GM12878 (cell line): ENCODE data around the gene METTL17. TPM values are rescaled to one million over a fixed set of nuclear protein-coding genes. Genes with fewer than 3 reads are reported as not detected.

Source experiments
- ATAC-seq: fragments of 200-7000 bp; cut with Tn5 transposase; 3 replicates; pipeline ENCODE4 v1.9.1; 2020; ENCODE audit warnings: mild to moderate bottlenecking, moderate library complexity
- BruUV-seq: library from RNA; stranded (reverse); fragments of 400-500 nt; replicated peaks from 2 replicates; lab custom pipeline; 2021; lab: Mats Ljungman, UMichigan
- CTCF ChIA-PET: fragments of 300-600 bp; sonication (Branson Sonifier 250); formaldehyde crosslinking; extraction: SDS; loops from one replicate; lab custom pipeline; 2021; ENCODE audit warnings: inconsistent platforms; lab: Yijun Ruan, JAX
- POLR2A ChIA-PET: fragments of 350-600 bp; formaldehyde crosslinking; extraction: SDS; loops from one replicate; lab custom pipeline; 2021; ENCODE audit warnings: inconsistent platforms; lab: Charles Lee
- RAD21 ChIA-PET: fragments of 300-600 bp; sonication (Branson Sonifier 250); formaldehyde crosslinking; loops from one replicate; lab custom pipeline; 2023; ENCODE audit warnings: antibody characterized with exemption; ENCODE audit not compliant: unreplicated experiment; lab: Charles Lee
- SMC1A ChIA-PET: fragments of 300-600 bp; sonication (Branson Sonifier 250); formaldehyde crosslinking; loops from one replicate; lab custom pipeline; 2023; ENCODE audit not compliant: unreplicated experiment, uncharacterized antibody; lab: Charles Lee
- DNase-seq: peaks from one replicate; pipeline ENCODE4 v3.0.0-alpha.2; 2011; ENCODE audit warnings: low read depth, low spot score
- FAIRE-seq: peaks from 3 replicates; lab custom pipeline; 2011; peaks lifted over from hg19 to GRCh38; lab: Jason Lieb, UNC
- H2AFZ ChIP-seq: 2 replicates; pipeline ENCODE4 v1.6.0; 2011; ENCODE audit warnings: low read depth, low read length, control low read depth; ENCODE audit not compliant: control insufficient read depth
- H3K27ac ChIP-seq: 2 replicates; pipeline ENCODE4 v1.5.1; 2011; ENCODE audit warnings: control low read depth; ENCODE audit not compliant: control insufficient read depth, insufficient read depth
- H3K27me3 ChIP-seq, 2 experiments: replicated peaks in 1 of 2; 2 replicates each; pipeline versions ENCODE4 v1.6.0 to v1.6.1; 2011; ENCODE audit warnings: low read length in 1 of 2; ENCODE audit not compliant: control insufficient read depth in 2 of 2, insufficient read depth in 2 of 2
- H3K36me3 ChIP-seq, 2 experiments: 2 replicates each; pipeline ENCODE4 v1.5.1; 2011; ENCODE audit warnings: low read length in 1 of 2; ENCODE audit not compliant: control insufficient read depth in 2 of 2, insufficient read depth in 2 of 2
- H3K4me1 ChIP-seq: 2 replicates; pipeline ENCODE4 v1.6.1; 2011; ENCODE audit warnings: mild to moderate bottlenecking, low read length, moderate library complexity, mixed read lengths; ENCODE audit not compliant: control insufficient read depth, insufficient read depth
- H3K4me2 ChIP-seq: 2 replicates; pipeline ENCODE4 v1.6.0; 2011; ENCODE audit warnings: control low read depth; ENCODE audit not compliant: control insufficient read depth, insufficient read depth
- H3K4me3 ChIP-seq: fragments of 200-600 bp; sonication (generic); 2 replicates; pipeline ENCODE4 v1.5.1; 2016
- H3K79me2 ChIP-seq: 2 replicates; pipeline ENCODE4 v1.6.0; 2011; ENCODE audit warnings: low read length; ENCODE audit not compliant: control insufficient read depth, insufficient read depth
- H3K9ac ChIP-seq: 2 replicates; pipeline ENCODE4 v1.8.0; 2011; ENCODE audit warnings: low read length, control low read depth, mixed read lengths; ENCODE audit not compliant: control insufficient read depth, insufficient read depth
- H3K9me3 ChIP-seq: replicated peaks from 3 replicates; pipeline ENCODE4 v1.5.1; 2011; ENCODE audit warnings: mild to moderate bottlenecking, low read length; ENCODE audit not compliant: control insufficient read depth, insufficient read depth
- H4K20me1 ChIP-seq: 2 replicates; pipeline ENCODE4 v1.6.0; 2011; ENCODE audit not compliant: control insufficient read depth, insufficient read depth
- BCL3 ChIP-seq: IDR thresholded peaks from 2 replicates; pipeline ENCODE4 v1.6.1; 2011; ENCODE audit warnings: borderline replicate concordance, low read depth, mild to moderate bottlenecking, moderate library complexity, low read length; ENCODE audit not compliant: insufficient read depth, poor library complexity, severe bottlenecking
- CUX1 ChIP-seq: IDR thresholded peaks from 2 replicates; pipeline ENCODE4 v1.6.1; 2012; ENCODE audit warnings: improper control_type of control experiment, low read depth, low read length; ENCODE audit not compliant: insufficient replicate concordance
- EED ChIP-seq: sonication (generic); IDR thresholded peaks from 2 replicates; pipeline ENCODE4 v1.6.1; 2016; ENCODE audit warnings: antibody characterized with exemption, low read depth
- FOS ChIP-seq: IDR thresholded peaks from 3 replicates; pipeline ENCODE4 v1.6.1; 2011; ENCODE audit warnings: borderline replicate concordance; ENCODE audit not compliant: insufficient read length; ENCODE audit errors: extremely low read depth
- IKZF1 ChIP-seq: fragments of 450-650 bp; conservative IDR thresholded peaks from 2 replicates; pipeline ENCODE4 v1.6.1; 2017; ENCODE audit warnings: antibody characterized with exemption, mild to moderate bottlenecking
- IRF3 ChIP-seq: fragments of 450-650 bp; IDR thresholded peaks from 2 replicates; pipeline ENCODE4 v1.6.1; 2014; ENCODE audit warnings: mild to moderate bottlenecking
- KAT2A ChIP-seq: conservative IDR thresholded peaks from 2 replicates; pipeline ENCODE4 v1.6.1; 2011; ENCODE audit warnings: low read depth, low read length; ENCODE audit not compliant: control insufficient read depth
- MTA3 ChIP-seq: IDR thresholded peaks from 2 replicates; pipeline ENCODE4 v1.6.1; 2012; ENCODE audit warnings: low read length, inconsistent platforms, borderline replicate concordance
- NR2C1 ChIP-seq: fragments of 450-650 bp; IDR thresholded peaks from 2 replicates; pipeline ENCODE4 v1.6.1; 2017; ENCODE audit warnings: antibody characterized with exemption, mild to moderate bottlenecking, moderate library complexity
- RB1 ChIP-seq: fragments of 450-650 bp; formaldehyde crosslinking; IDR thresholded peaks from 2 replicates; pipeline ENCODE4 v1.6.1; 2017; ENCODE audit warnings: mild to moderate bottlenecking, borderline replicate concordance
- SMAD1 ChIP-seq: fragments of 450-650 bp; IDR thresholded peaks from 2 replicates; pipeline ENCODE4 v1.6.1; 2018; ENCODE audit warnings: mild to moderate bottlenecking, low read depth; ENCODE audit not compliant: partially characterized antibody
- SREBF1 ChIP-seq: IDR thresholded peaks from 2 replicates; pipeline ENCODE4 v1.6.1; 2012; ENCODE audit warnings: mild to moderate bottlenecking, low read length
- STAT1 ChIP-seq: fragments of 450-650 bp; conservative IDR thresholded peaks from 2 replicates; pipeline ENCODE4 v1.6.1; 2014; ENCODE audit warnings: antibody characterized with exemption, mild to moderate bottlenecking
- TARDBP ChIP-seq: IDR thresholded peaks from 2 replicates; pipeline ENCODE4 v1.6.1; 2016; ENCODE audit warnings: borderline replicate concordance
- TCF12 ChIP-seq: IDR thresholded peaks from 2 replicates; pipeline ENCODE4 v1.6.1; 2011; ENCODE audit warnings: low read depth, mild to moderate bottlenecking, low read length
- TCF3 ChIP-seq: IDR thresholded peaks from 2 replicates; pipeline ENCODE4 v1.6.1; 2012; ENCODE audit warnings: low read depth, mild to moderate bottlenecking, low read length, borderline replicate concordance; ENCODE audit not compliant: insufficient read depth
- ZNF24 ChIP-seq: fragments of 450-650 bp; IDR thresholded peaks from 2 replicates; pipeline ENCODE4 v1.6.1; 2017; ENCODE audit warnings: antibody characterized with exemption, mild to moderate bottlenecking
- ZNF622 ChIP-seq: fragments of 450-650 bp; IDR thresholded peaks from 2 replicates; pipeline ENCODE4 v1.6.1; 2017; ENCODE audit warnings: mild to moderate bottlenecking, inconsistent platforms
- WGBS: methylation state at CpG from one replicate; pipeline ENCODE4 v1.1.6; 2016; ENCODE audit warnings: low lambda C conversion rate; ENCODE audit not compliant: insufficient replicate concordance, insufficient coverage; ENCODE audit errors: missing lambda C conversion rate; 5-methylcytosine and 5-hydroxymethylcytosine counted together
- in situ Hi-C: fragments of 300-500 bp; cut with MboI; formaldehyde crosslinking; loops from 9 replicates; pipeline ENCODE4 v1.14.3; 2018; ENCODE audit warnings: mixed read lengths
- intact Hi-C: fragments of 100-400 bp; cut with micrococcal nuclease; formaldehyde crosslinking; loops from one replicate; pipeline ENCODE4 v1.14.2; 2022; ENCODE audit not compliant: unreplicated experiment
- polyA plus RNA-seq, 11 experiments: library from polyadenylated mRNA; depleted of rRNA in 4 of 11; unstranded in 6 of 11; stranded (reverse) in 5 of 11; fragments of >200 nt; fragmentation: Nextera tagmentation in 4 of 11; fragmentation: Illumina TruSeq in 1 of 11; extraction: Ambion mirVana in 4 of 11; extraction: Trizol in 1 of 11; gene quantifications; 1 replicate in 1 of 11; 2 replicates in 10 of 11; pipeline versions ENCODE4 v1.2.1 to v1.2.3, GENCODE V29; 2011 to 2016; ENCODE audit warnings: inconsistent platforms in 2 of 11, missing spikeins in 2 of 11, low read depth in 1 of 11
- total RNA-seq, 4 experiments: library from RNA; depleted of rRNA in 3 of 4; stranded (reverse); fragments of >200 nt in 3 of 4; fragmentation: Illumina TruSeq in 1 of 4; extraction: Trizol in 1 of 4; gene quantifications; 2 replicates each; pipeline versions ENCODE4 v1.2.1 to v1.2.3, GENCODE V29; 2013 to 2021

The METTL17 gene
- total and polyA plus RNA-seq, 10 of the 15 experiments (the other 5 are each of a cell fraction or from before 2014, with no cell fraction given) = 70.4 to 130 (median 97.5) TPM

GRCh38 chr14:21022686-21023085, 32.9 kb downstream of the METTL17 start (continued):
- TF ChIP-seq IRF3 (no peak), BCL3 (no peak), SREBF1 (no peak), EED (no peak), KAT2A (no peak), IKZF1 (no peak)

- no peaks in the 10 kb centered on the region for H3K79me2 ChIP-seq
- 27% methylated on average over 7 of the region's 7 CpGs for WGBS
- peaks cover 15 to 19% of the 10 kb centered on the region in 2 experiments for H3K27me3 ChIP-seq
- CTCF ChIA-PET = interaction anchor here (1.1 to 1.9 kb wide), 4 partner anchors 9 to 70 kb away, joined by 3 to 6 read pairs (median 3); no protein-coding TSS in a partner anchor
- no peak overlapping the region for H3K4me2 ChIP-seq
- H3K4me1 ChIP-seq = peaks cover 4% of the 10 kb centered on the region; the same call in 1 of the 2 replicates
- SMC1A ChIA-PET = interaction anchor here (1.3 kb wide), 1 partner anchor 9 kb away, joined by 4 read pairs; no protein-coding TSS in a partner anchor
- no peak overlapping the region for H3K9ac ChIP-seq
- no TSS peak for BruUV-seq
- POLR2A ChIA-PET = no interaction called here
- H3K27ac ChIP-seq = no peak overlapping the region
- intact Hi-C loops = no loop called here
- H3K9me3 ChIP-seq = no peaks in the 10 kb centered on the region
- no peak overlapping the region for H2AFZ ChIP-seq
- no peak for DNase-seq
- H3K36me3 ChIP-seq = no peaks in the 10 kb centered on the region
- in situ Hi-C loops = no loop called here
- no peak for FAIRE-seq
- no peak overlapping the region for H3K4me3 ChIP-seq
- H4K20me1 ChIP-seq = no peaks in the 10 kb centered on the region
- no peak for ATAC-seq
- RAD21 ChIA-PET = no interaction called here
- TF ChIP-seq TCF3 = no peak
- TF ChIP-seq ZNF622 = no peak
- TF ChIP-seq RB1 = no peak
- no peak for TF ChIP-seq NR2C1
- TF ChIP-seq CUX1 = no peak
- TF ChIP-seq TCF12 = no peak
- TF ChIP-seq TARDBP = no peak
- no peak for TF ChIP-seq FOS
- TF ChIP-seq SMAD1 = no peak
- no peak for TF ChIP-seq SREBF1
- no peak for TF ChIP-seq MTA3
- TF ChIP-seq ZNF24 = no peak
- TF ChIP-seq STAT1 = no peak
Measured at GRCh38 chr14:21023174-21023573, 33.4 kb downstream of the METTL17 start.
